T-cell (primary cell): ENCODE data around the gene OTX1. TPM values are rescaled to one million over a fixed set of nuclear protein-coding genes. Genes with fewer than 3 reads are reported as not detected.

Experiments used
- ATAC-seq, 4 experiments: fragments of 200-7000 bp in 3 of 4; fragments of 150-1000 bp in 1 of 4; cut with Tn5 transposase; replicated peaks in 1 of 4; 1 replicate in 3 of 4; 2 replicates in 1 of 4; pipeline ENCODE4 v1.10.0; 2021; ENCODE audit warnings: moderate library complexity in 3 of 4, mild to moderate bottlenecking in 2 of 4, moderate number of reproducible peaks in 1 of 4
- CTCF ChIA-PET, 2 donors: fragments of 300-600 bp; sonication (Branson Sonifier 250); formaldehyde crosslinking; loops; one replicate each; lab custom pipeline; 2022; ENCODE audit warnings: antibody characterized with exemption in 2 of 2; lab: Charles Lee
- POLR2A ChIA-PET, 2 donors: fragments of 300-600 bp; sonication (Branson Sonifier 250); formaldehyde crosslinking; loops; one replicate each; lab custom pipeline; 2022; ENCODE audit warnings: antibody characterized with exemption in 2 of 2; lab: Charles Lee
- DNase-seq, 35 experiments: peaks; one replicate each; pipeline versions ENCODE4 v3.0.0 to v3.0.0-alpha.2; 2013 to 2023
- H3K27ac ChIP-seq: one replicate; pipeline ENCODE4 v1.5.1; 2013; ENCODE audit warnings: low read length
- H3K27me3 ChIP-seq, 2 experiments: replicated peaks in 1 of 2; 1 replicate in 1 of 2; 2 replicates in 1 of 2; pipeline versions ENCODE4 v1.6.1 to v1.7.0; 2013; ENCODE audit warnings: low read length in 1 of 2, mixed read lengths in 1 of 2; ENCODE audit not compliant: control insufficient read depth in 2 of 2, insufficient read depth in 2 of 2; ENCODE audit errors: extremely low read depth in 1 of 2
- H3K36me3 ChIP-seq, 2 donors: 1 replicate in 1 of 2; 2 replicates in 1 of 2; pipeline versions ENCODE4 v1.6.1 to v1.7.0; 2013; ENCODE audit warnings: low read length in 1 of 2; ENCODE audit not compliant: control insufficient read depth in 2 of 2, insufficient read depth in 1 of 2; ENCODE audit errors: extremely low read depth in 1 of 2
- H3K4me1 ChIP-seq, 2 experiments: 1 replicate in 1 of 2; 2 replicates in 1 of 2; pipeline versions ENCODE4 v1.6.1 to v1.7.0; 2013; ENCODE audit warnings: low read length in 2 of 2, mixed read lengths in 1 of 2; ENCODE audit not compliant: insufficient read depth in 2 of 2, control insufficient read depth in 1 of 2; ENCODE audit errors: extremely low read depth in 1 of 2
- H3K4me3 ChIP-seq, 2 donors: 1 replicate in 1 of 2; 2 replicates in 1 of 2; pipeline versions ENCODE4 v1.5.1 to v1.7.0; 2013; ENCODE audit warnings: mild to moderate bottlenecking in 2 of 2, low read length in 1 of 2, moderate library complexity in 1 of 2; ENCODE audit not compliant: control insufficient read depth in 1 of 2; ENCODE audit errors: extremely low read depth in 1 of 2
- H3K9me3 ChIP-seq: 2 replicates; pipeline ENCODE4 v1.7.0; 2013
- H3K27ac Mint-ChIP-seq, 2 donors: one replicate each; pipeline ENCODE4 v1.8.0; 2020 to 2021; ENCODE audit warnings: mild to moderate bottlenecking in 2 of 2, mixed read lengths in 2 of 2
- H3K27me3 Mint-ChIP-seq, 2 donors: one replicate each; pipeline ENCODE4 v1.8.0; 2021 to 2022; ENCODE audit warnings: mixed read lengths in 2 of 2
- H3K36me3 Mint-ChIP-seq: one replicate; pipeline ENCODE4 v1.8.0; 2021; ENCODE audit warnings: mixed read lengths
- H3K4me1 Mint-ChIP-seq, 3 donors: one replicate each; pipeline ENCODE4 v1.8.0; 2020 to 2022; ENCODE audit warnings: mixed read lengths in 3 of 3, mild to moderate bottlenecking in 1 of 3
- H3K4me3 Mint-ChIP-seq, 3 donors: one replicate each; pipeline ENCODE4 v1.8.0; 2020 to 2022; ENCODE audit warnings: mild to moderate bottlenecking in 3 of 3, mixed read lengths in 3 of 3, moderate library complexity in 3 of 3
- H3K9me3 Mint-ChIP-seq, 3 donors: one replicate each; pipeline ENCODE4 v1.8.0; 2020 to 2022; ENCODE audit warnings: mixed read lengths in 3 of 3
- WGBS: methylation state at CpG from one replicate; pipeline ENCODE4 v1.1.5; 2013; ENCODE audit warnings: missing lambda C conversion rate; ENCODE audit not compliant: insufficient coverage; 5-methylcytosine and 5-hydroxymethylcytosine counted together
- total RNA-seq, 35 experiments: library from RNA in 6 of 35; stranded (reverse) in 6 of 35; fragments of 120-200 nt in 1 of 35; gene quantifications; one replicate each; pipeline versions ENCODE4 v1.2.1 to v1.2.4 and lab custom pipeline; 2013 to 2026

The OTX1 gene
- total RNA-seq, 5 donors from 2014 or later (not counting 1 experiment from before 2014, with no cell fraction given) = not detected

DNA sequence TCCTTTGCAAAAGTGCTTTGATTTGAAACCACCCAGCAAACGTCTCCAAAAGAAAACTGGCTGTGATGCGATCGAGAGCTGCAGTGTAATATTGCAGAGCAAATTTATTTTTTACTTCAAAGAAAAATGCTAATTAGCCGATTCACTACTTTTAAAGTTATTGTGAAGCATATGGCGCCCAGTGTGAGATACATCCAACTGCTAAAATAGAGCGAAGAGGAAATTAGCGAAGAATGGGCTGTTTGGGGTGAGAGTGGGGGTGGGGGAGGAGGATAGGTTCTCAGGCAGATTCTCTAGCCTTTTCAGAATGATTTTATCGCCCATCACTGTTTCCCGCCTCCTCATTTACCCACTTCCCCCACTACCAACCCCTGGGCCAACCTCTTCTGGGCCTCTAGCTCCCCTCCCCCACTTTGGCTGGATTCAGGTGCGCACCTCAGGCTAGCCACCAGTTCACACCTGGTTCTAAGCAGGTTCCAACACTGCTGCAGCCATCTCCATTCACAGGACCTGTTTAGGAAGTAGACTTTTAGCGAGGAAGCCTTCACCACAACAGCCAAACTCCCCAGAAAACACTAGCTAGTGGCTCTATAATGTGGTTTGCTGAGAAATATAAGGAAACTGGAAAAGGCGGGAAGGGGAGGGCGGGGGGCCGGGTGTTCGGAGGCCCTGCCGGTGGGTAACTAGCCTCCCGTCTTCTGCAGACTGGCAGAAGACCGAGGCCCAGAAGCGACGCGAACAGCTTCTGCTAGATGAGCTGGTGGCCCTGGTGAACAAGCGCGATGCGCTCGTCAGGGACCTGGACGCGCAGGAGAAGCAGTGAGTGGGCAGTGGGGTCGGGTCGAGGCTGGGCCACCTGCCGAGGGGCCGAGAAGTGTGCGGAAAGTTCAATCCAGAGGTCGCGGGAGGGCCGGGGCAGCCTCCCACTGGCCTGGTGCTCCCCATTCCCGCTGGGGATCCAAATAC is 6.0 kb upstream of the OTX1 start:
- ChIA-PET POLR2A (no interaction called here), CTCF (no interaction called here)
- Mint-ChIP-seq H3K27ac (no peak overlapping the region), H3K9me3 (no peaks in the 10 kb centered on the region), H3K4me3 (no peak overlapping the region), H3K36me3 (peaks cover 27% of the 10 kb centered on the region), H3K27me3 (peaks cover 44 to 59% of the 10 kb centered on the region in 2 donors), H3K4me1 (peaks cover 29 to 36% (median 32%) of the 10 kb centered on the region in 3 donors)
- DNase-seq = no peak
- no peaks in the 10 kb centered on the region for H3K9me3 ChIP-seq
- WGBS = 95% methylated on average over 27 of the region's 36 CpGs
- H3K4me3 ChIP-seq = no peak overlapping the region
- H3K36me3 ChIP-seq = no peaks in the 10 kb centered on the region
- no peak overlapping the region for H3K27ac ChIP-seq
- peaks cover 6 to 41% of the 10 kb centered on the region in 2 experiments for H3K27me3 ChIP-seq
- H3K4me1 ChIP-seq = peaks cover 10 to 26% of the 10 kb centered on the region in 2 experiments
- no peak for ATAC-seq

DNA sequence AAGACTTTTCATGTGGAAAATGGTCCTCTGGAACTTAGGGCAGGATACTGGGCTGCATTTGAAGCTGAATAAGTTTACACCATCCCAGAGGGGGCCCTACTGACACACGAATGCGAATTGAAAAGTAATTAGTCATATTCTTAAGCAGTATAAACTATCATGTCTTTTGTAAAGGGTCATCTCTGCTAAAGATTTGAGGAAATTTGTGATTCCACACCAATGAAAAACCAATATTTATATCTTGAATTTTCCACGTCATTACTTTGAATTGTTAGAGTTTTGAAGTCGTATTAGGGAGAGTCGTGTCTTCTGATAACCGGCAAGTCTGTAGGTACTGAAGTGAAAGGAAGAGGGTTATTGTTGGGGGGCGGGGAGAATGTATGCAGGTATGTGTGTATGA is 4.1 kb upstream of the OTX1 start:
- Histone ChIP-seq H3K9me3 (no peaks in the 10 kb centered on the region), H3K27me3 (peaks cover 6 to 57% of the 10 kb centered on the region in 2 experiments), H3K4me1 (peaks cover 18 to 40% of the 10 kb centered on the region in 2 experiments), H3K4me3 (no peak overlapping the region), H3K36me3 (no peaks in the 10 kb centered on the region), H3K27ac (no peak overlapping the region)
- ATAC-seq (no peak), DNase-seq (no peak)
- peaks cover 52 to 67% of the 10 kb centered on the region in 2 donors for H3K27me3 Mint-ChIP-seq
- peaks cover 41 to 44% (median 43%) of the 10 kb centered on the region in 3 donors for H3K4me1 Mint-ChIP-seq
- no peaks in the 10 kb centered on the region for H3K9me3 Mint-ChIP-seq
- H3K36me3 Mint-ChIP-seq = peaks cover 21% of the 10 kb centered on the region
- peak overlapping the region in 2 of 3 donors; percentile 47 to 76 for H3K4me3 Mint-ChIP-seq
- 96% methylated on average over 4 of the region's 7 CpGs for WGBS
- POLR2A ChIA-PET = interaction anchor here in 1 of 2 donors (0.6 to 0.7 kb wide), 2 partner anchors 1124 to 1912 kb away, joined by 4 to 6 read pairs; no protein-coding TSS in a partner anchor
- CTCF ChIA-PET = no interaction called here
- H3K27ac Mint-ChIP-seq = no peak overlapping the region

DNA sequence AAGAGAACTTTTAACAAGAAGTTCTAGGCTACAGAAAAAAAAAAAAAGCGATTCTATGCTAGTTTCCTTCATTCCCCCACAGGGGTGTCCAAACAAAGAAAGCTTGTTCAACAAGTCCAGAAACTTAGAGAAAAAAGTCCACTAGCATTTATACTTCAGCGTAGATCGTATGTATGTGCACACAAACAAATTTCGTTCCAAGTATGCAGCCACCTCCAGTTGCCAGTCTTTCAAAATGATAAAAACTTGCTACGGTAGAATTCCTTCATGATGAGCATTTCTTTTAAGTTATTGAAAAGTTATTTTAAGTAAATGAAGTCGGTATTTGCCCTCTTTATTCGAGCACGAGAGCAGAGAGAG is 3.7 kb upstream of the OTX1 start:
- Mint-ChIP-seq H3K27me3 (peaks cover 52 to 67% of the 10 kb centered on the region in 2 donors), H3K4me1 (peaks cover 41 to 44% (median 44%) of the 10 kb centered on the region in 3 donors), H3K9me3 (no peaks in the 10 kb centered on the region), H3K4me3 (peak overlapping the region; percentile 34 to 76 (median 47)), H3K36me3 (peaks cover 21% of the 10 kb centered on the region), H3K27ac (peak overlapping the region in 1 of 2 donors; percentile 11)
- ChIA-PET POLR2A (interaction anchor here in 1 of 2 donors (0.6 to 0.7 kb wide), 2 partner anchors 1124 to 1911 kb away, joined by 4 to 6 read pairs; no protein-coding TSS in a partner anchor), CTCF (no interaction called here)
- peaks cover 6 to 61% of the 10 kb centered on the region in 2 experiments for H3K27me3 ChIP-seq
- WGBS = 55% methylated on average over 4 of the region's 8 CpGs
- DNase-seq = no peak
- no peaks in the 10 kb centered on the region for H3K36me3 ChIP-seq
- H3K27ac ChIP-seq = no peak overlapping the region
- H3K4me3 ChIP-seq = peak overlapping the region in 1 of 2 donors; percentile 11
- H3K4me1 ChIP-seq = peaks cover 18 to 44% of the 10 kb centered on the region in 2 experiments
- no peak for ATAC-seq
- no peaks in the 10 kb centered on the region for H3K9me3 ChIP-seq

DNA sequence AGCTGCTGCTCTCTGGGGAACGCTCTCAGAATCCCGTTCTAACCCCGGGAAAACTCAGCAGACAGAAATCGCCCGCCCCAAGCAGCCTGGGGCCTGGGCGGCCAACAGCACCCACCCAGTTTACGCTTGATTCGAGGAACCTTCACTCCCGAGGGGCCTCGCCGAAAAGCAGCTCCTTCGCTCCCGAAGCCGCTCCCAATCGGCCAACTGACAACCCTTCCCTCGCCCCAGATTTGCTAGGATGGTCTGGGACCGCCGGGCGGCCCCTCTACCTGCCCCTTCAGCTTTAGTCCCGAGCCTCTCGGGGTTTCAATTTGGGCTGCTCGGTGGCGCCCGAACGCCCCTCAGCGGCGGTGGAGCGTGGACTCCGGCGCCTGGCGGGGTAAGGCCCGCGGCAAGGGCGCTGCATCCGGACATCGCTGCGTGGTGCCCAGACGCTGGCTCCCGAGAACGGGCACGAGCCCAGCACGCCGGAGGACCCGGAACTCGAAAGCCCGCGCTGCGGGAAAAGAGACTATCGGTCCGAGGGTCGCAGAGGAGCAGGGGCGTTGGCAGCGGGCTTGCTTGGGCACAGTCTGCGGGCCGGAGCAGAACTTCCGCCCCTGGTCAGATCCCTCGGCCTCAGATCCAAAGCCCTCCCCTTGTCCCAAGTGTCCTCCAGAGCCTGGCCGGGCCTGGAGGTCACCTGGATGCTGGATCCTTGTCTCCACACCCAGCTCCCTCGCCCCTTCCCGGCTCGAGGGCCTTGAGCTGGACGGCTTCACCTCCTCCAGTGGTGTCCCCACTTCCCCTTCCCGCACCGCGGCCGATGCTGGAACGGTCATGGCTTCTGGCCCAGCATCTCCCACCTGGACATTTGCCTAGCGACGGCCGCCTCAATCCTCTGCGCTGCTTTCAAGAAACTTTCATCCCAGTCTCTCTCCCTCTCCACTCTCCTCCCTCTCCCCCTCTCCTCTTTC is 3.0 kb upstream of the OTX1 start:
- no peaks in the 10 kb centered on the region for H3K9me3 Mint-ChIP-seq
- Histone ChIP-seq H3K4me1 (peaks cover 18 to 45% of the 10 kb centered on the region in 2 experiments), H3K27me3 (peaks cover 6 to 67% of the 10 kb centered on the region in 2 experiments), H3K27ac (no peak overlapping the region), H3K9me3 (no peaks in the 10 kb centered on the region), H3K36me3 (no peaks in the 10 kb centered on the region), H3K4me3 (peak overlapping the region in 1 of 2 donors; percentile 11)
- no peak for ATAC-seq
- H3K27ac Mint-ChIP-seq = peak overlapping the region in 1 of 2 donors; percentile 11
- H3K4me1 Mint-ChIP-seq = peaks cover 47 to 51% (median 50%) of the 10 kb centered on the region in 3 donors
- H3K4me3 Mint-ChIP-seq = peak overlapping the region; percentile 34 to 76 (median 47)
- POLR2A ChIA-PET = interaction anchor here in 1 of 2 donors (0.6 to 0.7 kb wide), 2 partner anchors 1123 to 1911 kb away, joined by 4 to 6 read pairs; no protein-coding TSS in a partner anchor
- H3K36me3 Mint-ChIP-seq = peaks cover 21% of the 10 kb centered on the region
- CTCF ChIA-PET = no interaction called here
- DNase-seq = peak in 1 of 35 experiments; percentile 7
- 7% methylated on average over 67 of the region's 71 CpGs for WGBS
- peaks cover 59 to 73% of the 10 kb centered on the region in 2 donors for H3K27me3 Mint-ChIP-seq

DNA sequence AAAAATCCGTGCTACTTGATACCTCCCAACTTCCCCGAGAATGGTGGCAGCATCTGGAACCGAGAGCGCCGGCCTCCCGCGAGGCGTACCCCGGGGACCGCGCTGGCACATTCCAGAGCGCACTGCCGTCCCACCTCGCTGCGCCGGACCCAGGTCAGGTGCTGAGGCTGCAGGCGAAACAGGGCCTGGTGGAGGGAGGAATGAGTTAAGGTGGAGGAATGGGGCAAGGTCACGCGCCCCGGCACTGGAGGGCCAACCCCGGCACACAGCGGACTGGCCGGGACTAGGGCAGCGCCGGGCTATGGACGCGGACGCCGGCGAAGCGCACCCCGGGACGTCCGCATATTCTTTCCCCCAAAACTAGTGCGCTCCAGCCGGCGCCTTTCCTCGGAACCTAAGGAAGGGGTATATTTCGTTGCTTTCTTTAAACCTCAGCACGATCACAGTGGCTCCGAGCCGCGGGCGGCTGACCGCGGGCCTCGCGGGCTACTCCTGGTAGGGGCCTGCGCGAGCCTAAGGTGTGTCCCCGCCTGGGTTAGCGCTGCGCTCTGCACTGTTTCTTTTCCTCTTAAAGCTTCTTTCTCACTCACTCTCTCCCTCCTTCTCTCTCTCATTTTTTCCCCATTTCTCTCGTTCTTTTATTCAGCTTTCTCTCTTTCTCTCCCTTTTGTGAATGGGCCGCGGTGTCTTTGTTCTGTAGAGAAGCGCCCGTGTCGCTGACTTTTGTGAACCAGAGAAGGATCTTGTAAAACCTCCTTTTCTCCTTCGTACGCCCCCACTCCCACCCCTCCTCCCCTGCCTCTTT is 2.1 kb upstream of the OTX1 start:
- Histone ChIP-seq H3K4me1 (peaks cover 18 to 49% of the 10 kb centered on the region in 2 experiments), H3K4me3 (peak overlapping the region in 1 of 2 donors; percentile 11), H3K27ac (no peak overlapping the region), H3K36me3 (no peaks in the 10 kb centered on the region), H3K27me3 (peaks cover 11 to 77% of the 10 kb centered on the region in 2 experiments), H3K9me3 (no peaks in the 10 kb centered on the region)
- peaks cover 59 to 80% of the 10 kb centered on the region in 2 donors for H3K27me3 Mint-ChIP-seq
- WGBS = 12% methylated on average over 40 of the region's 61 CpGs
- peaks cover 18% of the 10 kb centered on the region for H3K36me3 Mint-ChIP-seq
- ChIA-PET POLR2A (interaction anchor here in 1 of 2 donors (1.0 kb wide), 1 partner anchor 10 kb away, joined by 3 read pairs; no protein-coding TSS in a partner anchor), CTCF (interaction anchor here in 1 of 2 donors (0.5 kb wide), 1 partner anchor 16 kb away, joined by 5 read pairs; no protein-coding TSS in a partner anchor)
- no peak for ATAC-seq
- no peak overlapping the region for H3K27ac Mint-ChIP-seq
- no peaks in the 10 kb centered on the region for H3K9me3 Mint-ChIP-seq
- peaks cover 55 to 59% (median 58%) of the 10 kb centered on the region in 3 donors for H3K4me1 Mint-ChIP-seq
- DNase-seq = peak in 1 of 35 experiments; percentile 3
- peak overlapping the region in 2 of 3 donors; percentile 46 to 76 for H3K4me3 Mint-ChIP-seq
